Small intestine (tissue), 7 donors: ENCODE data around the gene TNS3. TPM values are rescaled to one million over a fixed set of nuclear protein-coding genes. Genes with fewer than 3 reads are reported as not detected.

ENCODE experiments used
- DNase-seq, 2 donors: peaks; one replicate each; pipeline versions ENCODE4 v3.0.0 to v3.0.0-alpha.2; 2013
- FAIRE-seq: peaks from 2 replicates; lab custom pipeline; 2012; peaks lifted over from hg19 to GRCh38; lab: Jason Lieb, UNC
- H3K27ac ChIP-seq, 3 donors: one replicate each; pipeline ENCODE4 v1.5.1; 2013; ENCODE audit warnings: low read length in 2 of 3, mild to moderate bottlenecking in 2 of 3, control low read depth in 1 of 3, inconsistent platforms in 1 of 3, low read depth in 1 of 3, moderate library complexity in 1 of 3
- H3K27me3 ChIP-seq, 3 donors: one replicate each; pipeline ENCODE4 v1.6.1; 2013; ENCODE audit warnings: low read length in 3 of 3, inconsistent platforms in 1 of 3; ENCODE audit not compliant: control insufficient read depth in 3 of 3, insufficient read depth in 3 of 3
- H3K36me3 ChIP-seq, 3 donors: one replicate each; pipeline ENCODE4 v1.6.1; 2013; ENCODE audit warnings: low read length in 3 of 3, inconsistent platforms in 1 of 3, low read depth in 1 of 3, mild to moderate bottlenecking in 1 of 3, moderate library complexity in 1 of 3; ENCODE audit not compliant: control insufficient read depth in 3 of 3, insufficient read depth in 2 of 3
- H3K4me1 ChIP-seq, 3 donors: one replicate each; pipeline ENCODE4 v1.6.1; 2013; ENCODE audit warnings: low read length in 2 of 3, inconsistent platforms in 1 of 3, low read depth in 1 of 3, mild to moderate bottlenecking in 1 of 3, moderate library complexity in 1 of 3; ENCODE audit not compliant: control insufficient read depth in 3 of 3, insufficient read depth in 2 of 3
- H3K4me3 ChIP-seq, 3 donors: one replicate each; pipeline ENCODE4 v1.5.1; 2013; ENCODE audit warnings: low read length in 3 of 3, control low read depth in 1 of 3, inconsistent platforms in 1 of 3, low read depth in 1 of 3, mild to moderate bottlenecking in 1 of 3, moderate library complexity in 1 of 3
- H3K9me3 ChIP-seq, 2 donors: one replicate each; pipeline ENCODE4 v1.6.1; 2013; ENCODE audit warnings: low read depth in 1 of 2, low read length in 1 of 2; ENCODE audit not compliant: control insufficient read depth in 2 of 2, insufficient read depth in 1 of 2
- WGBS, 3 donors: extraction: QIAGEN DNeasy Blood & Tissue Kit; methylation state at CpG; one replicate each; pipeline ENCODE4 v1.1.7; 2013; 5-methylcytosine and 5-hydroxymethylcytosine counted together
- polyA plus RNA-seq, 4 donors: library from polyadenylated mRNA; stranded (reverse) in 3 of 4; unstranded in 1 of 4; fragments of 200-250 nt in 3 of 4; fragments of 120-200 nt in 1 of 4; gene quantifications; one replicate each; pipeline versions ENCODE4 v1.2.1 to v1.2.3, GENCODE V29; 2013
- donor health status: healthy with polysubstance abuse.
- donor health status: control.
- donor health status: control.
- donor health status: Bipolar disorder and iron deficiency.
- donor health status: healthy.

Gene TNS3
- polyA plus RNA-seq, 4 donors = 17.2 to 67.1 (median 27.3) TPM

GRCh38 chr7:47576031-47576865 lies 5.7 kb downstream of the TNS3 start:
- Histone ChIP-seq H3K27me3 (no peaks in the 10 kb centered on the region), H3K27ac (peak overlapping the region; percentile 64 to 87 (median 73)), H3K36me3 (peaks cover 0 to 54% (median 0%) of the 10 kb centered on the region in 3 donors), H3K4me3 (no peak overlapping the region), H3K9me3 (no peaks in the 10 kb centered on the region), H3K4me1 (peaks cover 9 to 91% (median 32%) of the 10 kb centered on the region in 3 donors)
- 16 to 45% (median 37%) methylated on average over 13 of the region's 13 CpGs for WGBS, 3 donors
- DNase-seq (peak; percentile 88 to 96), FAIRE-seq (no peak)

- WGBS, 3 donors = 48 to 51% (median 49%) methylated on average over 11 of the region's 11 CpGs
- Histone ChIP-seq H3K27ac (peak overlapping the region in 2 of 3 donors; percentile 63 to 81), H3K36me3 (peaks cover 0 to 58% (median 0%) of the 10 kb centered on the region in 3 donors)
Measured at GRCh38 chr7:47574482-47575329, 7.2 kb downstream of the TNS3 start.

GRCh38 chr7:47573758-47574481 lies 8.0 kb downstream of the TNS3 start:
- DNase-seq (peak in 1 of 2 donors; percentile 53), FAIRE-seq (no peak)
- no peaks in the 10 kb centered on the region for H3K9me3 ChIP-seq
- H3K27me3 ChIP-seq = no peaks in the 10 kb centered on the region
- H3K4me1 ChIP-seq = peaks cover 9 to 84% (median 33%) of the 10 kb centered on the region in 3 donors
- 11 to 25% (median 24%) methylated on average over 11 of the region's 11 CpGs for WGBS, 3 donors
- H3K27ac ChIP-seq = peak overlapping the region in 2 of 3 donors; percentile 81
- peaks cover 0 to 61% (median 0%) of the 10 kb centered on the region in 3 donors for H3K36me3 ChIP-seq
- no peak overlapping the region for H3K4me3 ChIP-seq

More at GRCh38 chr7:47574482-47575329, 7.2 kb downstream of the TNS3 start:
- DNase-seq (no peak), FAIRE-seq (no peak)
- Histone ChIP-seq H3K4me3 (no peak overlapping the region), H3K27me3 (no peaks in the 10 kb centered on the region), H3K4me1 (peaks cover 9 to 92% (median 33%) of the 10 kb centered on the region in 3 donors), H3K9me3 (no peaks in the 10 kb centered on the region)

GRCh38 chr7:47572939-47573757 lies 8.8 kb downstream of the TNS3 start:
- FAIRE-seq (no peak), DNase-seq (peak; percentile 51 to 80)
- H3K4me3 ChIP-seq = no peak overlapping the region
- peak overlapping the region in 2 of 3 donors; percentile 81 for H3K27ac ChIP-seq
- H3K36me3 ChIP-seq = peaks cover 0 to 61% (median 0%) of the 10 kb centered on the region in 3 donors
- 50 to 77% (median 56%) methylated on average over 19 of the region's 19 CpGs for WGBS, 3 donors
- H3K4me1 ChIP-seq = peaks cover 9 to 76% (median 33%) of the 10 kb centered on the region in 3 donors
- H3K27me3 ChIP-seq = no peaks in the 10 kb centered on the region
- peaks cover 0 to 2% of the 10 kb centered on the region in 2 donors for H3K9me3 ChIP-seq

- no peak for FAIRE-seq
- peak overlapping the region; percentile 45 to 81 (median 73) for H3K27ac ChIP-seq
- peak in 1 of 2 donors; percentile 57 for DNase-seq
- no peaks in the 10 kb centered on the region for H3K27me3 ChIP-seq
- no peak overlapping the region for H3K4me3 ChIP-seq
- H3K4me1 ChIP-seq = peaks cover 8 to 70% (median 27%) of the 10 kb centered on the region in 3 donors
- H3K36me3 ChIP-seq = peaks cover 0 to 59% (median 0%) of the 10 kb centered on the region in 3 donors
- H3K9me3 ChIP-seq = peaks cover 0 to 2% of the 10 kb centered on the region in 2 donors
- 19 to 48% (median 26%) methylated on average over 14 of the region's 14 CpGs for WGBS, 3 donors
Measured at GRCh38 chr7:47572094-47572445, 9.8 kb downstream of the TNS3 start.

- FAIRE-seq = no peak
- 9 to 23% (median 12%) methylated on average over 24 of the region's 24 CpGs for WGBS, 3 donors
- peaks cover 0 to 57% (median 0%) of the 10 kb centered on the region in 3 donors for H3K36me3 ChIP-seq
Measured at GRCh38 chr7:47571331-47572093, 10.4 kb downstream of the TNS3 start.

GRCh38 chr7:47570649-47571050 lies 11.3 kb downstream of the TNS3 start:
- FAIRE-seq = no peak
- peak overlapping the region in 2 of 3 donors; percentile 73 to 81 for H3K27ac ChIP-seq
- peaks cover 0 to 57% (median 0%) of the 10 kb centered on the region in 3 donors for H3K36me3 ChIP-seq
- DNase-seq = no peak
- 27 to 43% (median 41%) methylated on average over 4 of the region's 4 CpGs for WGBS, 3 donors
- no peak overlapping the region for H3K4me3 ChIP-seq
- peaks cover 8 to 60% (median 23%) of the 10 kb centered on the region in 3 donors for H3K4me1 ChIP-seq
- no peaks in the 10 kb centered on the region for H3K27me3 ChIP-seq
- peaks cover 0 to 2% of the 10 kb centered on the region in 2 donors for H3K9me3 ChIP-seq

More at GRCh38 chr7:47571331-47572093, 10.4 kb downstream of the TNS3 start:
- H3K27me3 ChIP-seq = no peaks in the 10 kb centered on the region
- H3K4me1 ChIP-seq = peaks cover 8 to 69% (median 25%) of the 10 kb centered on the region in 3 donors
- peak overlapping the region; percentile 45 to 81 (median 73) for H3K27ac ChIP-seq
- peaks cover 0 to 2% of the 10 kb centered on the region in 2 donors for H3K9me3 ChIP-seq
- peak; percentile 70 to 72 for DNase-seq
- H3K4me3 ChIP-seq = no peak overlapping the region
